Measurements from ENCODE around the gene DNAJC4. TPM values are rescaled to one million over a fixed set of nuclear protein-coding genes. Genes with fewer than 3 reads are reported as not detected.

DNAJC4 gene
- total RNA-seq, 4 donors from 2014 or later = 52.6 to 214 (median 76.0) TPM

- H3K27ac ChIP-seq = no peak overlapping the region
- H3K4me1 ChIP-seq = peaks cover 18 to 36% (median 27%) of the 10 kb centered on the region in 4 donors
- intact Hi-C loops (cut with DNase I; ENCODE audit: low total_unique reads) = no loop called here
- in situ Hi-C loops (cut with MboI; ENCODE audit: low pct_ligation_motif_present in 1 of 4, low pct_unique_long_range_greater_than_20kb in 1 of 4, low sequenced_read_pairs in 3 of 4) = no loop called here
- WGBS, 2 donors (ENCODE audit: low coverage in 1 of 2) = 88 to 100% methylated on average over 1 to 16 of the region's 17 CpGs
- no peaks in the 10 kb centered on the region for H3K36me3 ChIP-seq
- H3K27me3 ChIP-seq = no peaks in the 10 kb centered on the region
- H3K4me3 ChIP-seq = no peak overlapping the region
- H3K9me3 ChIP-seq = no peaks in the 10 kb centered on the region
- TF ChIP-seq EP300 (IDR thresholded peaks at IDR 0.05; ENCODE audit: low read depth) = no peak
- TF ChIP-seq POLR2AphosphoS5 (IDR thresholded peaks at IDR 0.05) = no peak
- TF ChIP-seq POLR2A (IDR thresholded peaks at IDR 0.05) = no peak
- TF ChIP-seq, protein P1, sequence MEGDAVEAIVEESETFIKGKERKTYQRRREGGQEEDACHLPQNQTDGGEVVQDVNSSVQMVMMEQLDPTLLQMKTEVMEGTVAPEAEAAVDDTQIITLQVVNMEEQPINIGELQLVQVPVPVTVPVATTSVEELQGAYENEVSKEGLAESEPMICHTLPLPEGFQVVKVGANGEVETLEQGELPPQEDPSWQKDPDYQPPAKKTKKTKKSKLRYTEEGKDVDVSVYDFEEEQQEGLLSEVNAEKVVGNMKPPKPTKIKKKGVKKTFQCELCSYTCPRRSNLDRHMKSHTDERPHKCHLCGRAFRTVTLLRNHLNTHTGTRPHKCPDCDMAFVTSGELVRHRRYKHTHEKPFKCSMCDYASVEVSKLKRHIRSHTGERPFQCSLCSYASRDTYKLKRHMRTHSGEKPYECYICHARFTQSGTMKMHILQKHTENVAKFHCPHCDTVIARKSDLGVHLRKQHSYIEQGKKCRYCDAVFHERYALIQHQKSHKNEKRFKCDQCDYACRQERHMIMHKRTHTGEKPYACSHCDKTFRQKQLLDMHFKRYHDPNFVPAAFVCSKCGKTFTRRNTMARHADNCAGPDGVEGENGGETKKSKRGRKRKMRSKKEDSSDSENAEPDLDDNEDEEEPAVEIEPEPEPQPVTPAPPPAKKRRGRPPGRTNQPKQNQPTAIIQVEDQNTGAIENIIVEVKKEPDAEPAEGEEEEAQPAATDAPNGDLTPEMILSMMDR (IDR thresholded peaks at IDR 0.05) = no peak
- DNase-seq = no peak
Measured at GRCh38 chr11:64224151-64224890, 6.0 kb upstream of the DNAJC4 start.

DNA sequence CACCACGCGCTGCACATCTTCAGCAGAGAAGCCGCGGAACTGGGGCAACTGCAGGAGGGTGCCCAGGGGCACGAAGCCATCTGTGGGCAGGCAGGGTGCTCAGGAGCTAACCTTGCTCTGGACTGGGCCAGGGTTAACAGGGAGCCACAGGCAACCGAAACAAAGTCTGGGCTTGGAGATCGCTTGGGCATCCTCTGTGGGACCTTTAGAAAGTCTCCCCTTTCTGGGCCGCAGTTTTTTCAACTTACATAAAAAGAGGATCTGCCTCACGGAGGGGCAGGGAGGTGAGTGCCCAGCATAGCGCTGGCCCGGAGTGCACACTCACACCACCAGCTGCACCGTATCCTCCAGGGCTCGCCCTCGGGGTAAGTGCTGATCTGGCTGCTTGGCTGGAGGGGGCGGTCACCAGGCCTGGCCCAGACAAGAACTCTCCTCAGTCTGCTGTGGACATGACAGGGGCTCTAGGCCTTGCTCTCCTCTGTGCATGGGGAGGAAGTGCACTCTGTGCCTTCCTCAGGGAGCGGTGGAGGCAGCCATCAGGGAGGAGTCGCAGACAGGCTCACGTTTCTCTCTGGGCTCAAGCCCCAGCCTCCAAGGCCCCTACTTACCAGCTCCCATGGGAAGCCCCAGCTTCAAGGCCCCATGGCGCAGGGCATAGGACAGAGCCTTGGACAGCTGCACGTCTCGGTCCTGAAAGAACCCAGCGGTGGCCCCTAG, 5.3 kb upstream of the DNAJC4 start:
- no peaks in the 10 kb centered on the region for H3K9me3 ChIP-seq
- DNase-seq = no peak
- intact Hi-C loops (cut with DNase I; ENCODE audit: low total_unique reads) (no loop called here), in situ Hi-C loops (cut with MboI; ENCODE audit: low pct_ligation_motif_present in 1 of 4, low pct_unique_long_range_greater_than_20kb in 1 of 4, low sequenced_read_pairs in 3 of 4) (no loop called here)
- WGBS, 2 donors (ENCODE audit: low coverage in 1 of 2) = 73% methylated on average over 18 of the region's 22 CpGs; no CpG with 5 or more reads in 1 of the 2 donors
- H3K4me1 ChIP-seq = peaks cover 23 to 43% (median 34%) of the 10 kb centered on the region in 4 donors
- TF ChIP-seq EP300 (IDR thresholded peaks at IDR 0.05; ENCODE audit: low read depth) = no peak
- no peak for TF ChIP-seq POLR2A (IDR thresholded peaks at IDR 0.05)
- TF ChIP-seq, protein P1 (IDR thresholded peaks at IDR 0.05) = no peak
- no peak for TF ChIP-seq POLR2AphosphoS5 (IDR thresholded peaks at IDR 0.05)
- H3K4me3 ChIP-seq = peak overlapping the region; percentile 59 to 90 (median 84)
- H3K27ac ChIP-seq = peak overlapping the region; percentile 93 to 97 (median 95)
- no peaks in the 10 kb centered on the region for H3K36me3 ChIP-seq
- no peaks in the 10 kb centered on the region for H3K27me3 ChIP-seq

DNA sequence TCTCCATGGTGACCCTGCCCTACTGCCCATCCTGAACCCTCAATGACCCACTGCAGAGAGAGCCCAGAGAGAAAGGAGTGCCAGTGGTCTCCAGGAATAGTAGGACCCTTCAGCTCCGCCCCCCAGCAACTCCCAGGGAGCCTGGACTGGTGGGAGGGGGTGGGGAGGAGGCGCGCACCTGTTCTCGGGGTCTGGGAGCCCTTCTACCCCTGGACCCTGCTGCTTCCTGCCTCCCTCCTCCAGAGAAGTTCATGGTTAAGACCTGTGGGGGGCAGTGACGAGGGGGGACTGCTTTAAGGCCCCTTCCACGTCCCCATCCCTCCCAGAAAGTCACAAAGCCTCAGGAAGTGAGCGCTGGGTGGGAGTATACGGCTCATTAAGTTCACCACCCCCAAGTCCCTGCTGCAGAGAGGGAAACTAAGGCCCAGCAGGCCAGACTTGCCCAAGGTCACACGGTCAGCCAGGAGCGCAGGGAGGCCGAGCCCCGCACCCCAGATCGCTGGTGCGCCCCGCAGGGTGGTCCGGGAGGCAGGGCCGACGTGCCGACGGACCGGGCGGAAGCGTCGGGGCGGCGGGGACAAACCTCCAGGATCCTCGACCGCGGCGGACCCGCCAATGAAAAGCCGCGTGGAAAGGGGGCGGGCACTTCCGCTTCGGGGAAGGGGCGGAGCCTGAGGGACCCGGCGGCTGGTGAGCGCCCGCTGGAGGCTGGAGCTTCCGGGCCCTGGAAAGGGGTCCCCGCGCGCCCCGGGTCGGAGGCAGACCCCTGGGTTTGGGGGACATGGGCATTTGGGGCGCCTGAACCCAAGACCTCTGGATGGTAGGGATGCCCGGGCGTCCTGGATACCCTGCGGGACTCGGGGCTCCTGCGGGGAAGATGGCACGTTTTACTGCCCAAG, 4.5 kb upstream of the DNAJC4 start, which contains the start of the genes NUDT22 and TRPT1:
NUDT22 (plus strand) TSS at position 667 of the 899 bp plus-strand sequence. CDS start 379 bp downstream, outside the sequence.
TRPT1 (minus strand) TSS at position 579 of the 899 bp plus-strand sequence; CDS start at position 253, 326 bp downstream.
- in situ Hi-C loops (cut with MboI; ENCODE audit: low pct_ligation_motif_present in 1 of 4, low pct_unique_long_range_greater_than_20kb in 1 of 4, low sequenced_read_pairs in 3 of 4) = no loop called here
- H3K9me3 ChIP-seq = no peaks in the 10 kb centered on the region
- H3K27ac ChIP-seq = peak within 1 kb of the TSS; percentile 93 to 97 (median 95)
- peak within 1 kb of the TSS; percentile 59 to 90 (median 84) for H3K4me3 ChIP-seq
- peak; percentile 96 for DNase-seq
- no peaks in the 10 kb centered on the region for H3K36me3 ChIP-seq
- intact Hi-C loops (cut with DNase I; ENCODE audit: low total_unique reads) = no loop called here
- WGBS, 2 donors (ENCODE audit: low coverage in 1 of 2) = 2% methylated on average over 50 of the region's 54 CpGs; no CpG with 5 or more reads in 1 of the 2 donors
- peaks cover 23 to 44% (median 36%) of the 10 kb centered on the region in 4 donors for H3K4me1 ChIP-seq
- H3K27me3 ChIP-seq = no peaks in the 10 kb centered on the region
- TF ChIP-seq POLR2AphosphoS5 (IDR thresholded peaks at IDR 0.05) (peak; percentile 89 to 95 (median 93)), POLR2A (IDR thresholded peaks at IDR 0.05) (peak; percentile 93), EP300 (IDR thresholded peaks at IDR 0.05; ENCODE audit: low read depth) (no peak)
- TF ChIP-seq, protein P1 (IDR thresholded peaks at IDR 0.05) = peak in 2 of 5 experiments; percentile 36 to 46

Data from transverse colon (tissue), 4 donors.